ENCODE measurements around the gene TEX53. TPM values are rescaled to one million over a fixed set of nuclear protein-coding genes. Genes with fewer than 3 reads are reported as not detected.

TEX53 gene
- total and polyA plus RNA-seq, 2 of the 8 experiments (the other 6 are each of a cell fraction or from before 2014, with no cell fraction given) = not detected

DNA sequence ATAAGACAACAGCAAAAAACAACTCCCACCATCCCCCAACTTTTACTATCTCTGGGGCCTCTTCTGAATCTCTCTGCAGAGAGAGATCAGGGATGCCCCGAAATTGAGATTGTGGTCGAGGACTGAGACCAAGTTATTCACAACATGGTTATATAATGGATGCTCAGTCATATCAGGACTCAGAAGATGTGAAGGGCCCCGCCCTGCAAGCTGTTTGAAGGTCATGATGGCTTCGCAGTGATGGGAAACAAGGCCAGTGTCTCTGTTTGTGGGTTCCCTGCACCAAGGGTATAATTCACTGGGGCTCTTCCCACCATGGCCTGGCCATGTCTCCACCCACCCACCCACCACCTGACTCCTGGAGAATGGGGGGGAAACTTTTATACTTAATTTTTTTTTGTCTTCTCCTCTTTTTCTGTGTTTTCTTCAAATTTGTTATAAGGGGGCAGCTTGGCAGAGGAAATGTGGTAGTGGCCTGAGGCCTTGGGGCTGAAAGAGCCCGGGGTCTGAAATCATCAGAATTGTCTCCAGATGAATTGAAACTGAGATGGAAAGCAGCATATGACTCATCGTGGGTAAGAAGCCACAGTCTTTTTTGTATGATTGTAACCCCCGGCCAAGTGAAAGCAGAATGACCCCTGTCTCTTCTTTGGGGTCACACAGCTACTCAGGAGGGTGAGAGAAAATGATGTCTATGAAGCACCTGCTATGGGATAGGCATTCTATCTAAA lies 39.4 kb upstream of the TEX53 start:
- no peak overlapping the region for H2BK120ac ChIP-seq (replicated peaks; ENCODE audit: low read depth, low read length)
- no peak overlapping the region for H3K23ac ChIP-seq (ENCODE audit: insufficient read length)
- H3K4me2 ChIP-seq (ENCODE audit: insufficient read depth in 1 of 2, low read depth in 2 of 2, low read length in 2 of 2) = no peak overlapping the region
- no peaks in the 10 kb centered on the region for H3K79me2 ChIP-seq (ENCODE audit: control insufficient read depth in 1 of 2, insufficient read depth in 2 of 2, low read length in 2 of 2)
- H2BK12ac ChIP-seq (ENCODE audit: low read depth, low read length) = no peak overlapping the region
- H3K4ac ChIP-seq (replicated peaks; ENCODE audit: insufficient read length, low read depth, low read length) = no peak overlapping the region
- H4K5ac ChIP-seq (ENCODE audit: insufficient read length, low read depth, low read length) = no peak overlapping the region
- H4K91ac ChIP-seq (replicated peaks; ENCODE audit: insufficient read length, low read length) = no peak overlapping the region
- H2BK20ac ChIP-seq (ENCODE audit: low read length) = no peak overlapping the region
- no peak overlapping the region for H3K27ac ChIP-seq (ENCODE audit: low read depth, low read length)
- no peak overlapping the region for H3K56ac ChIP-seq (replicated peaks; ENCODE audit: insufficient read length, low read depth, low read length)
- no peak overlapping the region for H2AFZ ChIP-seq (ENCODE audit: low read length)
- ChIA-PET POLR2A (ENCODE audit: partially characterized antibody) (no interaction called here), CTCF (ENCODE audit: partially characterized antibody) (interaction anchor here (1.2 kb wide), 1 partner anchor 8 kb away, joined by 3 read pairs; no protein-coding TSS in a partner anchor)
- no peaks in the 10 kb centered on the region; a peak in 1 of 7 replicates for H3K4me1 ChIP-seq (replicated peaks in 1 of 4; ENCODE audit: control insufficient read depth in 3 of 4, insufficient read depth in 4 of 4, low read length in 3 of 4)
- no peaks in the 10 kb centered on the region for H3K36me3 ChIP-seq (ENCODE audit: control insufficient read depth in 2 of 4, insufficient read depth in 4 of 4, low read length in 3 of 4)
- no peaks in the 10 kb centered on the region for H3K9me3 ChIP-seq (ENCODE audit: insufficient read depth in 2 of 2, low read depth in 1 of 2, low read length in 1 of 2)
- H3K9ac ChIP-seq (replicated peaks in 1 of 4; ENCODE audit: extremely low read depth in 1 of 4, low read depth in 3 of 4, low read length in 3 of 4) = no peak overlapping the region
- no peaks in the 10 kb centered on the region for H3K23me2 ChIP-seq (ENCODE audit: low read depth, low read length)
- no peak overlapping the region for H4K8ac ChIP-seq (ENCODE audit: extremely low read depth, insufficient read depth, low read length)
- no peak overlapping the region for H2BK5ac ChIP-seq (ENCODE audit: low read depth, low read length)
- H2AK5ac ChIP-seq (ENCODE audit: low read depth, low read length) = no peak overlapping the region
- no peak overlapping the region for H3K4me3 ChIP-seq (ENCODE audit: extremely low read depth in 1 of 4, insufficient read depth in 2 of 4, low read depth in 3 of 4, low read length in 4 of 4)
- H3K79me1 ChIP-seq (ENCODE audit: low read depth, low read length) = no peaks in the 10 kb centered on the region
- FAIRE-seq (no peak), DNase-seq (ENCODE audit: low read depth in 1 of 2, low spot score in 2 of 2) (no peak)
- H4K20me1 ChIP-seq (replicated peaks in 1 of 2; ENCODE audit: control insufficient read depth in 1 of 2, insufficient read depth in 2 of 2, low read length in 2 of 2) = peaks cover 0 to 3% of the 10 kb centered on the region in 2 experiments
- H3K27me3 ChIP-seq (replicated peaks in 1 of 4; ENCODE audit: control insufficient read depth in 3 of 4, extremely low read depth in 1 of 4, insufficient read depth in 3 of 4, low read length in 3 of 4) = 0 out of 7 replicates have a peak, but pooled peaks cover 0 to 1% (median 0%) of the 10 kb centered on the region in 4 experiments
- no peak overlapping the region for H3K14ac ChIP-seq (ENCODE audit: insufficient read length)
- no peak overlapping the region for H3K18ac ChIP-seq (ENCODE audit: extremely low read depth, low read length)
- H2BK15ac ChIP-seq (ENCODE audit: low read length) = no peak overlapping the region
- 85% methylated on average over 7 of the region's 7 CpGs; no CpG with 5 or more reads in 1 of the 2 experiments for WGBS, 2 experiments (ENCODE audit: extremely low coverage in 1 of 2, insufficient coverage in 1 of 2, insufficient read length in 1 of 2, insufficient replicate concordance in 2 of 2, low coverage in 1 of 2, low lambda C conversion rate in 2 of 2, missing lambda C conversion rate in 1 of 2)
- TF ChIP-seq MAFK (IDR thresholded peaks at IDR 0.05; ENCODE audit: low read depth, low read length) (no peak), RFX5 (IDR thresholded peaks at IDR 0.05; ENCODE audit: borderline replicate concordance, low read depth, low read length) (no peak), SP2 (IDR thresholded peaks at IDR 0.05; ENCODE audit: low read length) (no peak), FOSL1 (IDR thresholded peaks at IDR 0.05; ENCODE audit: insufficient read depth, low read depth, low read length) (no peak), RBBP5 (IDR thresholded peaks at IDR 0.05; ENCODE audit: borderline replicate concordance, low read depth, low read length) (no peak), CBX8 (IDR thresholded peaks at IDR 0.05; ENCODE audit: borderline replicate concordance, low read depth, low read length) (no peak), PHF8 (conservative IDR thresholded peaks at IDR 0.05; ENCODE audit: low read depth, low read length) (no peak), SP1 (IDR thresholded peaks at IDR 0.05; ENCODE audit: low read depth, low read length) (no peak), EP300 (IDR thresholded peaks at IDR 0.05; ENCODE audit: borderline replicate concordance in 1 of 2, low read depth in 2 of 2, low read length in 2 of 2) (no peak), POU5F1 (IDR thresholded peaks at IDR 0.05; ENCODE audit: low read depth, low read length) (no peak), CBX5 (IDR thresholded peaks at IDR 0.05; ENCODE audit: low read depth, low read length) (no peak)

Measured in H1 (cell line).